Bone marrow (tissue), 2 donors: ENCODE measurements around the gene NUP205.

Experiments
- DNase-seq, 2 donors: peaks; one replicate each; lab custom pipeline; 2025; lab: John Stamatoyannopoulos, UW

NUP205 gene

GRCh38 chr7:135557455-135558336, at the start of gene NUP205:
Gene NUP205 (plus strand): TSS chr7:135557917. CDS start chr7:135557945, 28 bp downstream.
- DNase-seq, result peak; percentile 83 to 85

GRCh38 chr7:135508883-135509588, 48.7 kb upstream of the NUP205 start:
- peak; percentile 31 to 46 for DNase-seq

- peak in 1 of 2 donors; percentile 45 for DNase-seq
These were observed 48.2 kb upstream of the NUP205 start for GRCh38 chr7:135509589-135509838.

GRCh38 chr7:135509839-135510591, 47.7 kb upstream of the NUP205 start, which contains the start of gene CNOT4:
Gene CNOT4 (minus strand): TSS chr7:135510102. CDS start chr7:135438331, 71,771 bp downstream.
- DNase-seq, result peak; percentile 80 to 92

GRCh38 chr7:135510592-135511183, 47.0 kb upstream of the NUP205 start:
- DNase-seq, result no peak

- DNase-seq, result peak in 1 of 2 donors; percentile 76
These were observed 45.4 kb upstream of the NUP205 start for GRCh38 chr7:135512135-135512887.

GRCh38 chr7:135514856-135515255, 42.9 kb upstream of the NUP205 start:
- no peak for DNase-seq

GRCh38 chr7:135517060-135517459, 40.7 kb upstream of the NUP205 start:
- no peak for DNase-seq

GRCh38 chr7:135518748-135519147, 39.0 kb upstream of the NUP205 start:
- DNase-seq, result no peak

- no peak for DNase-seq
These were observed 38.5 kb upstream of the NUP205 start for GRCh38 chr7:135519233-135519688.

- DNase-seq, result no peak
These were observed 37.8 kb upstream of the NUP205 start for GRCh38 chr7:135519871-135520270.

- DNase-seq, result no peak
These were observed 35.2 kb upstream of the NUP205 start for GRCh38 chr7:135522509-135522908.

- no peak for DNase-seq
These were observed 34.6 kb upstream of the NUP205 start for GRCh38 chr7:135523146-135523545.

- DNase-seq, result no peak
These were observed 32.3 kb upstream of the NUP205 start for GRCh38 chr7:135525426-135525825.

GRCh38 chr7:135527025-135527424, 30.7 kb upstream of the NUP205 start:
- no peak for DNase-seq

GRCh38 chr7:135536150-135536549, 21.6 kb upstream of the NUP205 start:
- no peak for DNase-seq

GRCh38 chr7:135537453-135537852, 20.3 kb upstream of the NUP205 start:
- no peak for DNase-seq

GRCh38 chr7:135537905-135538304, 19.8 kb upstream of the NUP205 start:
- DNase-seq, result peak in 1 of 2 donors; percentile 67

GRCh38 chr7:135538376-135538775, 19.3 kb upstream of the NUP205 start:
- DNase-seq, result no peak

- no peak for DNase-seq
These were observed 18.1 kb upstream of the NUP205 start for GRCh38 chr7:135539629-135540028.

- no peak for DNase-seq
These were observed 16.7 kb upstream of the NUP205 start for GRCh38 chr7:135541029-135541428.
